ENCODE measurements around the gene STX8.
A peak's percentile ranks its signal among the peaks of the same experiment; 100 is the strongest.

STX8 gene

GRCh38 chr17:9331279-9332131 lies 244.1 kb downstream of the STX8 start:
- no peak overlapping the region for H2BK5ac ChIP-seq (ENCODE audit: low read length)
- H3K4me3 ChIP-seq (ENCODE audit: low read length in 2 of 2) = no peak overlapping the region
- no CpG with 5 or more reads among the region's 16 CpGs for WGBS, 2 donors (ENCODE audit: extremely low coverage in 2 of 2, insufficient read length in 2 of 2, insufficient replicate concordance in 1 of 2)
- H2BK120ac ChIP-seq (ENCODE audit: low read depth, low read length) = no peak overlapping the region
- H3K4ac ChIP-seq (ENCODE audit: low read length) = no peak overlapping the region
- no peak overlapping the region for H3K4me2 ChIP-seq (ENCODE audit: insufficient read depth, low read length, poor library complexity, severe bottlenecking)
- no peak overlapping the region for H3K14ac ChIP-seq (ENCODE audit: low read length)
- H3K9me3 ChIP-seq (replicated peaks in 1 of 2; ENCODE audit: control insufficient read depth in 2 of 2, insufficient read depth in 1 of 2, low read depth in 1 of 2, low read length in 2 of 2) = peaks cover 3 to 27% of the 10 kb centered on the region in 2 donors
- H2BK15ac ChIP-seq (ENCODE audit: low read length) = no peak overlapping the region
- H3K4me1 ChIP-seq (ENCODE audit: control insufficient read depth in 2 of 2, insufficient read depth in 1 of 2, low read depth in 1 of 2, low read length in 2 of 2) = peaks cover 22 to 24% of the 10 kb centered on the region in 2 donors
- no peak overlapping the region for H4K8ac ChIP-seq (ENCODE audit: low read depth, low read length)
- H3K18ac ChIP-seq (ENCODE audit: low read length) = no peak overlapping the region
- H2BK12ac ChIP-seq (ENCODE audit: low read length) = no peak overlapping the region
- no peaks in the 10 kb centered on the region for H3K36me3 ChIP-seq (replicated peaks in 1 of 2; ENCODE audit: control insufficient read depth in 2 of 2, insufficient read depth in 2 of 2, low read length in 2 of 2)
- H2AFZ ChIP-seq (ENCODE audit: low read length) = peak overlapping the region; percentile 53
- no peak overlapping the region for H3K9ac ChIP-seq (ENCODE audit: low read depth, low read length, poor library complexity)
- DNase-seq (ENCODE audit: low spot score) = no peak
- H3K23ac ChIP-seq (ENCODE audit: low read depth, low read length, poor library complexity) = no peak overlapping the region
- no peaks in the 10 kb centered on the region for H3K27me3 ChIP-seq (ENCODE audit: control insufficient read depth in 3 of 3, insufficient read depth in 3 of 3, low read depth in 1 of 3, low read length in 3 of 3)
- H3K27ac ChIP-seq (replicated peaks; ENCODE audit: low read length) = peak overlapping the region; percentile 41
- H4K91ac ChIP-seq (ENCODE audit: low read depth, low read length, poor library complexity) = no peak overlapping the region
- H2AK5ac ChIP-seq (ENCODE audit: low read depth, low read length) = no peak overlapping the region
- H3K79me1 ChIP-seq (ENCODE audit: low read depth, low read length) = no peaks in the 10 kb centered on the region

GRCh38 chr17:9330611-9331271 lies 244.9 kb downstream of the STX8 start:
- H3K4me2 ChIP-seq (ENCODE audit: insufficient read depth, low read length, poor library complexity, severe bottlenecking) = peak overlapping the region; percentile 66
- no peak overlapping the region for H2BK120ac ChIP-seq (ENCODE audit: low read depth, low read length)
- no peak overlapping the region for H4K8ac ChIP-seq (ENCODE audit: low read depth, low read length)
- no peak overlapping the region for H4K91ac ChIP-seq (ENCODE audit: low read depth, low read length, poor library complexity)
- no peak overlapping the region for H2BK15ac ChIP-seq (ENCODE audit: low read length)
- no peak overlapping the region for H2AFZ ChIP-seq (ENCODE audit: low read length)
- no peak overlapping the region for H3K4ac ChIP-seq (ENCODE audit: low read length)
- no peak overlapping the region for H3K14ac ChIP-seq (ENCODE audit: low read length)
- no peak overlapping the region for H3K9ac ChIP-seq (ENCODE audit: low read depth, low read length, poor library complexity)
- no peak overlapping the region for H2BK5ac ChIP-seq (ENCODE audit: low read length)
- H2AK5ac ChIP-seq (ENCODE audit: low read depth, low read length) = no peak overlapping the region
- no peak overlapping the region for H3K23ac ChIP-seq (ENCODE audit: low read depth, low read length, poor library complexity)
- peaks cover 3 to 25% of the 10 kb centered on the region in 2 donors for H3K9me3 ChIP-seq (replicated peaks in 1 of 2; ENCODE audit: control insufficient read depth in 2 of 2, insufficient read depth in 1 of 2, low read depth in 1 of 2, low read length in 2 of 2)
- no peaks in the 10 kb centered on the region for H3K27me3 ChIP-seq (ENCODE audit: control insufficient read depth in 3 of 3, insufficient read depth in 3 of 3, low read depth in 1 of 3, low read length in 3 of 3)
- no peak overlapping the region for H3K4me3 ChIP-seq (ENCODE audit: low read length in 2 of 2)
- H3K27ac ChIP-seq (replicated peaks; ENCODE audit: low read length) = peak overlapping the region; percentile 50
- DNase-seq (ENCODE audit: low spot score) = peak; percentile 58
- H3K36me3 ChIP-seq (replicated peaks in 1 of 2; ENCODE audit: control insufficient read depth in 2 of 2, insufficient read depth in 2 of 2, low read length in 2 of 2) = no peaks in the 10 kb centered on the region
- H3K4me1 ChIP-seq (ENCODE audit: control insufficient read depth in 2 of 2, insufficient read depth in 1 of 2, low read depth in 1 of 2, low read length in 2 of 2) = peaks cover 22 to 24% of the 10 kb centered on the region in 2 donors
- no peak overlapping the region for H3K18ac ChIP-seq (ENCODE audit: low read length)
- H2BK12ac ChIP-seq (ENCODE audit: low read length) = no peak overlapping the region
- no CpG with 5 or more reads among the region's 21 CpGs for WGBS, 2 donors (ENCODE audit: extremely low coverage in 2 of 2, insufficient read length in 2 of 2, insufficient replicate concordance in 1 of 2)
- H3K79me1 ChIP-seq (ENCODE audit: low read depth, low read length) = no peaks in the 10 kb centered on the region

- no peak overlapping the region for H2BK5ac ChIP-seq (ENCODE audit: low read length)
- no peak overlapping the region for H2AFZ ChIP-seq (ENCODE audit: low read length)
- H3K4me2 ChIP-seq (ENCODE audit: insufficient read depth, low read length, poor library complexity, severe bottlenecking) = peak overlapping the region; percentile 66
- no peak for DNase-seq (ENCODE audit: low spot score)
- H4K8ac ChIP-seq (ENCODE audit: low read depth, low read length) = no peak overlapping the region
- H3K9me3 ChIP-seq (replicated peaks in 1 of 2; ENCODE audit: control insufficient read depth in 2 of 2, insufficient read depth in 1 of 2, low read depth in 1 of 2, low read length in 2 of 2) = peaks cover 3 to 21% of the 10 kb centered on the region in 2 donors
- H3K79me1 ChIP-seq (ENCODE audit: low read depth, low read length) = no peaks in the 10 kb centered on the region
- no peak overlapping the region for H2AK5ac ChIP-seq (ENCODE audit: low read depth, low read length)
- no peak overlapping the region for H2BK15ac ChIP-seq (ENCODE audit: low read length)
- peaks cover 22 to 24% of the 10 kb centered on the region in 2 donors for H3K4me1 ChIP-seq (ENCODE audit: control insufficient read depth in 2 of 2, insufficient read depth in 1 of 2, low read depth in 1 of 2, low read length in 2 of 2)
- no CpG with 5 or more reads among the region's 5 CpGs for WGBS, 2 donors (ENCODE audit: extremely low coverage in 2 of 2, insufficient read length in 2 of 2, insufficient replicate concordance in 1 of 2)
- H3K36me3 ChIP-seq (replicated peaks in 1 of 2; ENCODE audit: control insufficient read depth in 2 of 2, insufficient read depth in 2 of 2, low read length in 2 of 2) = no peaks in the 10 kb centered on the region
- H3K9ac ChIP-seq (ENCODE audit: low read depth, low read length, poor library complexity) = no peak overlapping the region
- H2BK12ac ChIP-seq (ENCODE audit: low read length) = no peak overlapping the region
- H3K18ac ChIP-seq (ENCODE audit: low read length) = no peak overlapping the region
- H3K14ac ChIP-seq (ENCODE audit: low read length) = no peak overlapping the region
- H4K91ac ChIP-seq (ENCODE audit: low read depth, low read length, poor library complexity) = no peak overlapping the region
- H3K4ac ChIP-seq (ENCODE audit: low read length) = no peak overlapping the region
- H3K4me3 ChIP-seq (ENCODE audit: low read length in 2 of 2) = no peak overlapping the region
- peak overlapping the region; percentile 50 for H3K27ac ChIP-seq (replicated peaks; ENCODE audit: low read length)
- no peak overlapping the region for H3K23ac ChIP-seq (ENCODE audit: low read depth, low read length, poor library complexity)
- H2BK120ac ChIP-seq (ENCODE audit: low read depth, low read length) = no peak overlapping the region
- no peaks in the 10 kb centered on the region for H3K27me3 ChIP-seq (ENCODE audit: control insufficient read depth in 3 of 3, insufficient read depth in 3 of 3, low read depth in 1 of 3, low read length in 3 of 3)
Observed at GRCh38 chr17:9330141-9330540, 245.5 kb downstream of the STX8 start.

- Histone ChIP-seq H3K27ac (replicated peaks; ENCODE audit: low read length) (no peak overlapping the region), H3K9me3 (replicated peaks in 1 of 2; ENCODE audit: control insufficient read depth in 2 of 2, insufficient read depth in 1 of 2, low read depth in 1 of 2, low read length in 2 of 2) (peaks cover under 1 to 16% of the 10 kb centered on the region in 2 donors), H3K18ac (ENCODE audit: low read length) (peak overlapping the region; percentile 86), H3K4me2 (ENCODE audit: insufficient read depth, low read length, poor library complexity, severe bottlenecking) (no peak overlapping the region), H4K8ac (ENCODE audit: low read depth, low read length) (no peak overlapping the region), H3K4ac (ENCODE audit: low read length) (no peak overlapping the region), H3K79me1 (ENCODE audit: low read depth, low read length) (no peaks in the 10 kb centered on the region), H3K27me3 (ENCODE audit: control insufficient read depth in 3 of 3, insufficient read depth in 3 of 3, low read depth in 1 of 3, low read length in 3 of 3) (no peaks in the 10 kb centered on the region), H2AFZ (ENCODE audit: low read length) (no peak overlapping the region), H3K23ac (ENCODE audit: low read depth, low read length, poor library complexity) (no peak overlapping the region), H3K36me3 (replicated peaks in 1 of 2; ENCODE audit: control insufficient read depth in 2 of 2, insufficient read depth in 2 of 2, low read length in 2 of 2) (no peaks in the 10 kb centered on the region), H3K4me1 (ENCODE audit: control insufficient read depth in 2 of 2, insufficient read depth in 1 of 2, low read depth in 1 of 2, low read length in 2 of 2) (peaks cover 22 to 24% of the 10 kb centered on the region in 2 donors), H2AK5ac (ENCODE audit: low read depth, low read length) (peak overlapping the region; percentile 33), H2BK12ac (ENCODE audit: low read length) (no peak overlapping the region), H4K91ac (ENCODE audit: low read depth, low read length, poor library complexity) (no peak overlapping the region), H3K4me3 (ENCODE audit: low read length in 2 of 2) (no peak overlapping the region), H3K14ac (ENCODE audit: low read length) (no peak overlapping the region), H2BK5ac (ENCODE audit: low read length) (no peak overlapping the region), H3K9ac (ENCODE audit: low read depth, low read length, poor library complexity) (no peak overlapping the region), H2BK120ac (ENCODE audit: low read depth, low read length) (no peak overlapping the region), H2BK15ac (ENCODE audit: low read length) (no peak overlapping the region)
- no CpG with 5 or more reads among the region's 9 CpGs for WGBS, 2 donors (ENCODE audit: extremely low coverage in 2 of 2, insufficient read length in 2 of 2, insufficient replicate concordance in 1 of 2)
- DNase-seq (ENCODE audit: low spot score) = no peak
Observed at GRCh38 chr17:9329251-9329921, 246.2 kb downstream of the STX8 start.
